K562 (cell line): ENCODE data around the gene ARHGAP24.

ENCODE experiments used
- FOXK2 ChIP-seq, 2 experiments: fragments of 450-650 bp; IDR thresholded peaks in 1 of 2; conservative IDR thresholded peaks in 1 of 2; 2 replicates each; pipeline ENCODE4 v1.6.1; 2016; ENCODE audit warnings: low read depth in 2 of 2, mild to moderate bottlenecking in 1 of 2
- RHOXF2B ChIP-seq: fragments of 250-450 bp; sonication (Bioruptor Pico); conservative IDR thresholded peaks from 2 replicates; pipeline ENCODE4 v1.5.1; 2021
- TF ChIP-seq, protein P1 (sequence below), 2 experiments: fragments of 450-650 bp in 1 of 2; IDR thresholded peaks; 2 replicates each; pipeline ENCODE4 v1.6.1; 2011 to 2017; ENCODE audit warnings: low read depth in 2 of 2, antibody characterized with exemption in 1 of 2, borderline replicate concordance in 1 of 2, low read length in 1 of 2, mild to moderate bottlenecking in 1 of 2, mixed read lengths in 1 of 2; ENCODE audit not compliant: control insufficient read depth in 1 of 2

DNA sequence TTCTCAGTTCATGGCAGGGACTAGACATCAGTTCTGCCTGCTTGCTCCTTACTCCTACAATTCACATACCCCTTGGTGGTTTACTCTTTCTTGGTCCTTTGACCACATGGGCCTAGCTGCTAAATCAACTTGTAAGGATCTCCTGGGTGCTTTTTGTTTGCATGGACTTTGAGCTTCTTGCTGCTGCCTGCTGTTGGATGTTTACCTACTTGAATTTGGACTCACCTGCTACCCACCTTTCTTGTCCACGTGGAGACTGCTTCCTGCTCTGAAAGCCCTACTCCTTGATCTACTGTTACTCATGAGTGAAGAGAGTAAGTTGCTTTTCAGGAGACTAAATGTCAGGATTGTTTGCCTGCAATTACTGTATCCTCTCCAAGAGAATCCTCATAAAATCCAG, 15.2 kb upstream of the ARHGAP24 start:
- no peak for TF ChIP-seq FOXK2 (conservative IDR thresholded peaks at IDR 0.05 in 1 of 2, IDR thresholded peaks at IDR 0.05 in 1 of 2; ENCODE audit: low read depth in 2 of 2)
- TF ChIP-seq, protein P1, sequence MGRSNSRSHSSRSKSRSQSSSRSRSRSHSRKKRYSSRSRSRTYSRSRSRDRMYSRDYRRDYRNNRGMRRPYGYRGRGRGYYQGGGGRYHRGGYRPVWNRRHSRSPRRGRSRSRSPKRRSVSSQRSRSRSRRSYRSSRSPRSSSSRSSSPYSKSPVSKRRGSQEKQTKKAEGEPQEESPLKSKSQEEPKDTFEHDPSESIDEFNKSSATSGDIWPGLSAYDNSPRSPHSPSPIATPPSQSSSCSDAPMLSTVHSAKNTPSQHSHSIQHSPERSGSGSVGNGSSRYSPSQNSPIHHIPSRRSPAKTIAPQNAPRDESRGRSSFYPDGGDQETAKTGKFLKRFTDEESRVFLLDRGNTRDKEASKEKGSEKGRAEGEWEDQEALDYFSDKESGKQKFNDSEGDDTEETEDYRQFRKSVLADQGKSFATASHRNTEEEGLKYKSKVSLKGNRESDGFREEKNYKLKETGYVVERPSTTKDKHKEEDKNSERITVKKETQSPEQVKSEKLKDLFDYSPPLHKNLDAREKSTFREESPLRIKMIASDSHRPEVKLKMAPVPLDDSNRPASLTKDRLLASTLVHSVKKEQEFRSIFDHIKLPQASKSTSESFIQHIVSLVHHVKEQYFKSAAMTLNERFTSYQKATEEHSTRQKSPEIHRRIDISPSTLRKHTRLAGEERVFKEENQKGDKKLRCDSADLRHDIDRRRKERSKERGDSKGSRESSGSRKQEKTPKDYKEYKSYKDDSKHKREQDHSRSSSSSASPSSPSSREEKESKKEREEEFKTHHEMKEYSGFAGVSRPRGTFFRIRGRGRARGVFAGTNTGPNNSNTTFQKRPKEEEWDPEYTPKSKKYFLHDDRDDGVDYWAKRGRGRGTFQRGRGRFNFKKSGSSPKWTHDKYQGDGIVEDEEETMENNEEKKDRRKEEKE (IDR thresholded peaks at IDR 0.05; ENCODE audit: borderline replicate concordance in 1 of 2, control insufficient read depth in 1 of 2, low read depth in 2 of 2, low read length in 1 of 2), result no peak
- no peak for TF ChIP-seq RHOXF2B
